ENCODE results near the gene CACNA1C. TPM values are rescaled to one million over a fixed set of nuclear protein-coding genes. Genes with fewer than 3 reads are reported as not detected.

The CACNA1C gene
- total and polyA plus RNA-seq, 5 donors from 2014 or later, result 0.02 to 0.14 (median 0.10) TPM

GRCh38 chr12:2170376-2170775 lies 117.6 kb downstream of the CACNA1C start:
- peaks cover 4% of the 10 kb centered on the region for H3K27me3 Mint-ChIP-seq
- Histone ChIP-seq H3K27me3 (ENCODE audit: control insufficient read depth, insufficient read depth, low read length) (peaks cover 6% of the 10 kb centered on the region), H3K4me1 (ENCODE audit: control insufficient read depth, insufficient read depth, low read length, poor library complexity, severe bottlenecking) (no peaks in the 10 kb centered on the region), H3K36me3 (ENCODE audit: control insufficient read depth, insufficient read depth, low read length) (no peaks in the 10 kb centered on the region), H3K4me3 (ENCODE audit: low read depth, low read length) (no peak overlapping the region), H3K27ac (ENCODE audit: insufficient read depth, low read length, poor library complexity, severe bottlenecking) (no peak overlapping the region), H3K9me3 (ENCODE audit: control insufficient read depth in 2 of 2, low read length in 2 of 2) (peaks cover 15 to 23% of the 10 kb centered on the region in 2 experiments)
- H3K36me3 Mint-ChIP-seq, result no peaks in the 10 kb centered on the region
- no peak overlapping the region for H3K27ac Mint-ChIP-seq
- no peaks in the 10 kb centered on the region for H3K4me1 Mint-ChIP-seq
- H3K9me3 Mint-ChIP-seq, result peaks cover 0 to 26% (median 6%) of the 10 kb centered on the region in 7 donors
- DNase-seq (no peak), ATAC-seq (ENCODE audit: low read depth in 2 of 2) (no peak)
- no peak overlapping the region for H3K4me3 Mint-ChIP-seq

GRCh38 chr12:2171672-2172426 lies 119.1 kb downstream of the CACNA1C start:
- H3K27ac Mint-ChIP-seq, result no peak overlapping the region
- Histone ChIP-seq H3K9me3 (ENCODE audit: control insufficient read depth in 2 of 2, low read length in 2 of 2) (peaks cover 10 to 18% of the 10 kb centered on the region in 2 experiments), H3K36me3 (ENCODE audit: control insufficient read depth, insufficient read depth, low read length) (no peaks in the 10 kb centered on the region), H3K4me3 (ENCODE audit: low read depth, low read length) (no peak overlapping the region), H3K27me3 (ENCODE audit: control insufficient read depth, insufficient read depth, low read length) (peaks cover 3% of the 10 kb centered on the region), H3K4me1 (ENCODE audit: control insufficient read depth, insufficient read depth, low read length, poor library complexity, severe bottlenecking) (no peaks in the 10 kb centered on the region), H3K27ac (ENCODE audit: insufficient read depth, low read length, poor library complexity, severe bottlenecking) (no peak overlapping the region)
- DNase-seq, result no peak
- H3K9me3 Mint-ChIP-seq, result peaks cover 0 to 17% (median 6%) of the 10 kb centered on the region in 7 donors
- no peak for ATAC-seq (ENCODE audit: low read depth in 2 of 2)
- H3K27me3 Mint-ChIP-seq, result peaks cover 4% of the 10 kb centered on the region
- no peak overlapping the region for H3K4me3 Mint-ChIP-seq
- H3K36me3 Mint-ChIP-seq, result no peaks in the 10 kb centered on the region
- no peaks in the 10 kb centered on the region for H3K4me1 Mint-ChIP-seq

DNA sequence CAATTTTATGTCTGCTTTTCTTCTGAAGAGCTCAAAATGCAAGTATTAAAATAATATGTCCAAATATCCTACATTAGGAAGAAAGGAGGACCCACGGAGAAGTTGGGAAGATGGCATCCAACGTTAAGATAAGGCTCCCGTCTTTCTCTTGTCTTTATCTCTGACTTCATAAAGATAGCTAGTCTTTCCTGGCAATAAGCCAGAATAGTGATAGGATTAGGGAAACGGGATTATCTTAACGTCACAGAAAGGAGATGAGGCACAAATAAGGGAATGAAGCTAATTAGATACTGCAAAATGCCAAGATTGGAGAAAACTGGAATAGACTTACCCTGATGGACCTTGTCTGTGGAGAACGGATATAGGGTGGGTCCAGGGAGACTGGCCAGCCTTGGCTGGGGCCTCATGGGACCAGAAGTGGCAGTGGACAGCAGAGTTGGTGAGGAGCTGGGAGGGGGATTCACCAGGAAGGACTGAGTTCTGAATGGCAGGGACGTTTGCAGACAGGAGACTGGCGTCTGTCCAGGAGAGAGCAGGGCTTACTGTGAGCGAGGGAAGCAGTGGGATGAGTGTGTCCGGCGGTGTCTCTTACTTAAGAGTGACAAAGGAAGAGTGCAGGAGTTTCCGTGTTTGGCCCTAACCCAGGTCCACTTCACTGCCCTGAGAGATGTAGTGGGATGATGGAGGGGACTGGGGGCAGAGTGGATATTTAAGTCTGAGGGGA lies 119.9 kb downstream of the CACNA1C start:
- peaks cover 3 to 10% of the 10 kb centered on the region in 2 experiments for H3K9me3 ChIP-seq (ENCODE audit: control insufficient read depth in 2 of 2, low read length in 2 of 2)
- H3K36me3 Mint-ChIP-seq, result no peaks in the 10 kb centered on the region
- H3K27ac ChIP-seq (ENCODE audit: insufficient read depth, low read length, poor library complexity, severe bottlenecking), result no peak overlapping the region
- peaks cover 4% of the 10 kb centered on the region for H3K27me3 Mint-ChIP-seq
- peaks cover 0 to 10% (median 7%) of the 10 kb centered on the region in 7 donors for H3K9me3 Mint-ChIP-seq
- H3K4me1 ChIP-seq (ENCODE audit: control insufficient read depth, insufficient read depth, low read length, poor library complexity, severe bottlenecking), result no peaks in the 10 kb centered on the region
- no peak overlapping the region for H3K4me3 ChIP-seq (ENCODE audit: low read depth, low read length)
- ATAC-seq (ENCODE audit: low read depth in 2 of 2), result no peak
- no peaks in the 10 kb centered on the region for H3K36me3 ChIP-seq (ENCODE audit: control insufficient read depth, insufficient read depth, low read length)
- H3K27me3 ChIP-seq (ENCODE audit: control insufficient read depth, insufficient read depth, low read length), result peaks cover 2% of the 10 kb centered on the region
- H3K4me3 Mint-ChIP-seq, result no peak overlapping the region
- no peak overlapping the region for H3K27ac Mint-ChIP-seq
- no peak for DNase-seq
- H3K4me1 Mint-ChIP-seq, result no peaks in the 10 kb centered on the region

- H3K9me3 ChIP-seq (ENCODE audit: control insufficient read depth in 2 of 2, low read length in 2 of 2), result no peaks in the 10 kb centered on the region
- Mint-ChIP-seq H3K36me3 (no peaks in the 10 kb centered on the region), H3K27me3 (no peaks in the 10 kb centered on the region), H3K4me3 (no peak overlapping the region), H3K4me1 (no peaks in the 10 kb centered on the region), H3K9me3 (peaks cover 0 to 5% (median 0%) of the 10 kb centered on the region in 7 donors), H3K27ac (no peak overlapping the region)
- H3K27ac ChIP-seq (ENCODE audit: insufficient read depth, low read length, poor library complexity, severe bottlenecking), result no peak overlapping the region
- no peaks in the 10 kb centered on the region for H3K27me3 ChIP-seq (ENCODE audit: control insufficient read depth, insufficient read depth, low read length)
- no peak overlapping the region for H3K4me3 ChIP-seq (ENCODE audit: low read depth, low read length)
- H3K36me3 ChIP-seq (ENCODE audit: control insufficient read depth, insufficient read depth, low read length), result no peaks in the 10 kb centered on the region
- DNase-seq (no peak), ATAC-seq (ENCODE audit: low read depth in 2 of 2) (no peak)
- no peaks in the 10 kb centered on the region for H3K4me1 ChIP-seq (ENCODE audit: control insufficient read depth, insufficient read depth, low read length, poor library complexity, severe bottlenecking)
These were observed 121.2 kb downstream of the CACNA1C start for GRCh38 chr12:2173971-2174370.

GRCh38 chr12:2177003-2177402 lies 124.2 kb downstream of the CACNA1C start:
- peaks cover 0 to 4% (median 0%) of the 10 kb centered on the region in 7 donors for H3K9me3 Mint-ChIP-seq
- ATAC-seq (ENCODE audit: low read depth in 2 of 2), result no peak
- no peak for DNase-seq
- H3K36me3 ChIP-seq (ENCODE audit: control insufficient read depth, insufficient read depth, low read length), result no peaks in the 10 kb centered on the region
- no peaks in the 10 kb centered on the region for H3K4me1 Mint-ChIP-seq
- no peaks in the 10 kb centered on the region for H3K9me3 ChIP-seq (ENCODE audit: control insufficient read depth in 2 of 2, low read length in 2 of 2)
- no peaks in the 10 kb centered on the region for H3K27me3 Mint-ChIP-seq
- H3K27ac Mint-ChIP-seq, result no peak overlapping the region
- H3K27ac ChIP-seq (ENCODE audit: insufficient read depth, low read length, poor library complexity, severe bottlenecking), result no peak overlapping the region
- no peak overlapping the region for H3K4me3 ChIP-seq (ENCODE audit: low read depth, low read length)
- H3K27me3 ChIP-seq (ENCODE audit: control insufficient read depth, insufficient read depth, low read length), result no peaks in the 10 kb centered on the region
- no peak overlapping the region for H3K4me3 Mint-ChIP-seq
- H3K36me3 Mint-ChIP-seq, result no peaks in the 10 kb centered on the region
- H3K4me1 ChIP-seq (ENCODE audit: control insufficient read depth, insufficient read depth, low read length, poor library complexity, severe bottlenecking), result no peaks in the 10 kb centered on the region

GRCh38 chr12:2177751-2178150 lies 125.0 kb downstream of the CACNA1C start:
- peaks cover 0 to 7% (median 0%) of the 10 kb centered on the region in 7 donors for H3K9me3 Mint-ChIP-seq
- peaks cover 4% of the 10 kb centered on the region for H3K27me3 Mint-ChIP-seq

DNA sequence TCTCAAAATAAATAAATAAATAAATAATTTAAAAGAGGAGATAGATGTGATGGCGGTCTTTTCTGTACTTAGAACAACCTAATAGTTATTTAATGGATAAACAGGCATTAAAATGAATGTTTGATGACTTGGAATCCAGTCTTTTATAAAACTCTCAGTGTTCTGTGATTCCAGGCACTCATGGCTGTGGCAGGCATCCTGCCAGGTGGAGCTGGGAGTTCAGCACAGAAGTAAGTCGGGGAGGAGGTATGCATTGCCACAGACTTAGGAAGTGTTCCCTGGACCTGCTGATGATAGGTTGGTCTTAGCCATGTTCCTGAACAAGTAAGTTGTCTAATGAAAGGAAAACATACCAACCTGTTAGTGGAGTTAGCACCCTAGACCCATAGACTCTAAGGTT lies 126.3 kb downstream of the CACNA1C start:
- Histone ChIP-seq H3K36me3 (ENCODE audit: control insufficient read depth, insufficient read depth, low read length) (no peaks in the 10 kb centered on the region), H3K4me3 (ENCODE audit: low read depth, low read length) (no peak overlapping the region), H3K9me3 (ENCODE audit: control insufficient read depth in 2 of 2, low read length in 2 of 2) (no peaks in the 10 kb centered on the region), H3K27ac (ENCODE audit: insufficient read depth, low read length, poor library complexity, severe bottlenecking) (no peak overlapping the region), H3K27me3 (ENCODE audit: control insufficient read depth, insufficient read depth, low read length) (no peaks in the 10 kb centered on the region), H3K4me1 (ENCODE audit: control insufficient read depth, insufficient read depth, low read length, poor library complexity, severe bottlenecking) (no peaks in the 10 kb centered on the region)
- H3K9me3 Mint-ChIP-seq, result peaks cover 0 to 7% (median 0%) of the 10 kb centered on the region in 7 donors
- no peaks in the 10 kb centered on the region for H3K36me3 Mint-ChIP-seq
- DNase-seq (no peak), ATAC-seq (ENCODE audit: low read depth in 2 of 2) (no peak)
- no peak overlapping the region for H3K27ac Mint-ChIP-seq
- no peak overlapping the region for H3K4me3 Mint-ChIP-seq
- no peaks in the 10 kb centered on the region for H3K4me1 Mint-ChIP-seq
- H3K27me3 Mint-ChIP-seq, result peaks cover 4% of the 10 kb centered on the region

More at GRCh38 chr12:2177751-2178150, 125.0 kb downstream of the CACNA1C start:
- Histone ChIP-seq H3K4me3 (ENCODE audit: low read depth, low read length) (no peak overlapping the region), H3K4me1 (ENCODE audit: control insufficient read depth, insufficient read depth, low read length, poor library complexity, severe bottlenecking) (no peaks in the 10 kb centered on the region), H3K9me3 (ENCODE audit: control insufficient read depth in 2 of 2, low read length in 2 of 2) (no peaks in the 10 kb centered on the region), H3K36me3 (ENCODE audit: control insufficient read depth, insufficient read depth, low read length) (no peaks in the 10 kb centered on the region), H3K27ac (ENCODE audit: insufficient read depth, low read length, poor library complexity, severe bottlenecking) (no peak overlapping the region), H3K27me3 (ENCODE audit: control insufficient read depth, insufficient read depth, low read length) (no peaks in the 10 kb centered on the region)
- ATAC-seq (ENCODE audit: low read depth in 2 of 2) (no peak), DNase-seq (no peak)
- Mint-ChIP-seq H3K36me3 (no peaks in the 10 kb centered on the region), H3K27ac (no peak overlapping the region), H3K4me1 (no peaks in the 10 kb centered on the region), H3K4me3 (no peak overlapping the region)
